ENCODE measurements around the gene STMP1. TPM values are rescaled to one million over a fixed set of nuclear protein-coding genes. Genes with fewer than 3 reads are reported as not detected.

STMP1 gene
- total and polyA plus RNA-seq, 12 donors = 25.7 to 35.6 (median 27.7) TPM

- ATAC-seq = peak in 3 of 8 donors; percentile 38 to 51 (median 43)
Observed at GRCh38 chr7:135669774-135670173, 7.5 kb downstream of the STMP1 start.

GRCh38 chr7:135670179-135670578 is 7.9 kb downstream of the STMP1 start:
- Histone ChIP-seq H3K4me1 (peaks cover 2 to 81% (median 63%) of the 10 kb centered on the region in 9 donors), H3K9me3 (no peaks in the 10 kb centered on the region), H3K27me3 (no peaks in the 10 kb centered on the region), H3K4me3 (no peak overlapping the region), H3K27ac (peak overlapping the region in 7 of 10 donors; percentile 3 to 63 (median 53)), H3K36me3 (peaks cover 0 to 24% (median 6%) of the 10 kb centered on the region in 9 donors)
- intact Hi-C loops (cut with DNase I) = loop anchor here in 9 of 10 donors (5.0 to 10.0 kb wide), 9 partner anchors 77 to 345 kb away; partner anchors contain the start of gene FAM180A (in 1 of the 9)
- no peak for TF ChIP-seq CTCF (IDR thresholded peaks at IDR 0.05)
- 31 to 42% methylated on average over 1 of the region's 1 CpG for WGBS, 2 donors
- ATAC-seq (peak in 4 of 8 donors; percentile 6 to 47 (median 16)), DNase-seq (no peak)

More at GRCh38 chr7:135669774-135670173, 7.5 kb downstream of the STMP1 start:
- intact Hi-C loops (cut with DNase I) = loop anchor here (5.0 to 10.0 kb wide), 12 partner anchors 78 to 345 kb away; partner anchors contain the start of genes FAM180A (in 1 of the 10) and MTPN (in 1 of the 10)
- 28 to 49% methylated on average over 1 of the region's 1 CpG for WGBS, 2 donors
- DNase-seq = no peak
- no peaks in the 10 kb centered on the region for H3K27me3 ChIP-seq
- peaks cover 0 to 20% (median 6%) of the 10 kb centered on the region in 9 donors for H3K36me3 ChIP-seq
- TF ChIP-seq CTCF (IDR thresholded peaks at IDR 0.05) = no peak
- H3K27ac ChIP-seq = peak overlapping the region in 7 of 10 donors; percentile 3 to 63 (median 53)
- no peak overlapping the region for H3K4me3 ChIP-seq
- peaks cover 2 to 85% (median 67%) of the 10 kb centered on the region in 9 donors for H3K4me1 ChIP-seq
- no peaks in the 10 kb centered on the region for H3K9me3 ChIP-seq

- H3K4me1 ChIP-seq = peaks cover 2 to 64% (median 44%) of the 10 kb centered on the region in 9 donors
- no peaks in the 10 kb centered on the region for H3K27me3 ChIP-seq
- intact Hi-C loops (cut with DNase I) = loop anchor here in 9 of 10 donors (2.0 to 10.0 kb wide), 10 partner anchors 75 to 342 kb away; partner anchors contain the start of gene FAM180A (in 1 of the 9)
- peaks cover 0 to 45% (median 6%) of the 10 kb centered on the region in 9 donors for H3K36me3 ChIP-seq
- ATAC-seq = peak; percentile 59 to 88 (median 82)
- peak; percentile 62 to 86 (median 78) for TF ChIP-seq CTCF (IDR thresholded peaks at IDR 0.05)
- peak overlapping the region in 6 of 10 donors; percentile 31 to 63 (median 38) for H3K27ac ChIP-seq
- no peaks in the 10 kb centered on the region for H3K9me3 ChIP-seq
- H3K4me3 ChIP-seq = no peak overlapping the region
- 26 to 37% methylated on average over 3 of the region's 3 CpGs for WGBS, 2 donors
- DNase-seq = peak in 1 of 2 donors; percentile 53
Observed at GRCh38 chr7:135672560-135673359, 10.4 kb downstream of the STMP1 start.

DNA sequence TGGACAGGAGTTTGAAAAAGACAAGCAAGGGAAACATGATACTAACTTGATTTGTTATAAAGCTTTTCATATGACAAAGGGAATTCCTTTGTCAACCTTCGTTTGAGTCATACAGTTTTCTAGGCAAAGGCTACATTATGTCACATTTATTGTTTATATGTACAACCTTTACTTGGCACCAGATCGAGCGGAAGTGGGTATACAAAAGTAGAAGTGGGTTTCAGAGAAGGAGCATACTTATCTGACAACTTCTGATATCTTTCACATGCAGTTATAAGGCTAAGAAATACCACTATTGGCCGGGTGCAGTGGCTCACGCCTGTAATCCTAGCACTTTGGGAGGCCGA is 11.0 kb downstream of the STMP1 start:
- intact Hi-C loops (cut with DNase I) = loop anchor here in 9 of 10 donors (2.0 to 10.0 kb wide), 10 partner anchors 74 to 341 kb away; partner anchors contain the start of gene FAM180A (in 1 of the 9)
- peaks cover 0 to 50% (median 6%) of the 10 kb centered on the region in 9 donors for H3K36me3 ChIP-seq
- H3K4me3 ChIP-seq = no peak overlapping the region
- H3K9me3 ChIP-seq = no peaks in the 10 kb centered on the region
- H3K27me3 ChIP-seq = no peaks in the 10 kb centered on the region
- ATAC-seq (no peak), DNase-seq (no peak)
- WGBS, 2 donors = 54 to 63% methylated on average over 6 of the region's 6 CpGs
- no peak for TF ChIP-seq CTCF (IDR thresholded peaks at IDR 0.05)
- H3K27ac ChIP-seq = peak overlapping the region in 5 of 10 donors; percentile 31 to 63 (median 35)
- H3K4me1 ChIP-seq = peaks cover 2 to 70% (median 48%) of the 10 kb centered on the region in 9 donors

All from heart right ventricle (tissue), 16 donors.